HUES6 (cell line): ENCODE measurements around the gene ITGA2.

Source experiments
- H3K27ac ChIP-seq: 2 replicates; pipeline ENCODE4 v1.7.0; 2013; ENCODE audit warnings: low read depth, mild to moderate bottlenecking, low read length, inconsistent platforms
- H3K27me3 ChIP-seq: 2 replicates; pipeline ENCODE4 v1.6.1; 2013; ENCODE audit warnings: low read length; ENCODE audit not compliant: control insufficient read depth, insufficient read depth
- H3K36me3 ChIP-seq: 2 replicates; pipeline ENCODE4 v1.6.1; 2013; ENCODE audit warnings: low read length; ENCODE audit not compliant: control insufficient read depth, insufficient read depth
- H3K4me1 ChIP-seq: 2 replicates; pipeline ENCODE4 v1.6.1; 2013; ENCODE audit warnings: low read length; ENCODE audit not compliant: control insufficient read depth, insufficient read depth
- H3K4me3 ChIP-seq: 2 replicates; pipeline ENCODE4 v1.5.1; 2013; ENCODE audit warnings: low read depth, low read length
- H3K9ac ChIP-seq: one replicate; pipeline ENCODE4 v1.6.1; 2013; ENCODE audit warnings: mild to moderate bottlenecking, low read length
- H3K9me3 ChIP-seq: 2 replicates; pipeline ENCODE4 v1.6.1; 2013; ENCODE audit warnings: low read depth, low read length; ENCODE audit not compliant: control insufficient read depth, insufficient read depth

Gene ITGA2

DNA sequence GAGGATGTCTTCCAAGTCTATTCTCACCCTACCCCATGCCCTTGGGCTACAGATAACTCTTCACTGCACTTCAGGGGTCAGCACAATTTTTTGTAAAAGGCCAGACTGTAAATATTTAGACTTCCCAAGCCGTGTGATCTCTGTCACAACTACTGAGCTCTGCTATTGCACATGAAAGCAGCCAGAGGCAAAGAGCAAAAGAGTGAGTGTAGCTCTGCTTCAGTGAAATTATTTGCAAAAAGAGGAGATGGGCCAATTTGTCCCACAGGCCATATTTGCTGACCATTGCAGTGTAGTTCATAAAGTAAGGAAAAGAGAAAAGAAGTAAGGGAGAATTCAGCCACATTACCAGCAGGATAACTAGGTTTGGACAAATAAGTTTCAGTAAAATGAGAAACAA lies 127.4 kb downstream of the ITGA2 start:
- Histone ChIP-seq H3K4me3 (no peak overlapping the region), H3K9ac (no peak overlapping the region), H3K27ac (no peak overlapping the region), H3K4me1 (0 out of 2 replicates have a peak, but pooled peaks cover 4% of the 10 kb centered on the region), H3K36me3 (no peaks in the 10 kb centered on the region), H3K9me3 (0 out of 2 replicates have a peak, but pooled peaks cover 2% of the 10 kb centered on the region), H3K27me3 (no peaks in the 10 kb centered on the region)

DNA sequence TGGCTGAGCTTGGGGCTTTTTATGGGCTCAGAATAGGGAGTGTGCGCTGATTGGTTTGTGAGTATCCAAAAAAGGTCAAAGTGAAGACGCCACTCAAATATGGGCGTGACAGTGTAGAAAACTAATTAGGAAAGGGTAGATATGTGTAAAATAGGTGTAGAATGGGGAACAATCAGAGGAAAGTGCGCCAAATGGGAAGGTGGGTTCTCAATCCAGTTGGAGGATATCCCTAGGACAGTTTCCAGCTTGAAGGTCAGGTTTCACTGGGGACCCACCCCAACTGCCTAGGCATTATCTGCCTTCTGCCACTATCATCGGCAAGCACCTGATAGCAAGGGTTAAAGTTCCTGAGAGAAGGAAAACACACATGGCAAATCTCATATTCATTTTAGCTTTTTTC lies 129.7 kb downstream of the ITGA2 start:
- Histone ChIP-seq H3K9ac (no peak overlapping the region), H3K4me3 (no peak overlapping the region), H3K4me1 (0 out of 2 replicates have a peak, but pooled peaks cover 4% of the 10 kb centered on the region), H3K9me3 (no peaks in the 10 kb centered on the region), H3K27me3 (no peaks in the 10 kb centered on the region), H3K36me3 (no peaks in the 10 kb centered on the region), H3K27ac (no peak overlapping the region)

DNA sequence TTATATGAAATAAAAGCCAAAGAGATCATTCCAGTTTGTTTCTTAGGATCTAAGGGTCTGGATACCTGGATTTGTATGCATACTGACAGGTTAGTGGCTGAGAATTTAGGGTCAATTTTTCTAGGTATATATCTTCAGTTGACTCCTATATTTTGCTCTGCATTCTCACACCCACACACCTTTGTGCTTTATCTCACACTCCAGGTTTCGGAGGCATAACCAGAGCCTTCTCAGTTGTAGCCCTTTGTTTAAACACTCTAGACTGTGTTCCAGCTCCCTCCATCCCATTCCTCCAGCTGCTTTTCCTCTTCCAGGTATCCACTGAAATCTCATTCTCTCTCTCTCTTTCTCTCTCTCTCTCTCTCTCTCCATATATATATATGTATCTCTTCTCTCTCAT lies 131.0 kb downstream of the ITGA2 start:
- no peak overlapping the region for H3K9ac ChIP-seq

DNA sequence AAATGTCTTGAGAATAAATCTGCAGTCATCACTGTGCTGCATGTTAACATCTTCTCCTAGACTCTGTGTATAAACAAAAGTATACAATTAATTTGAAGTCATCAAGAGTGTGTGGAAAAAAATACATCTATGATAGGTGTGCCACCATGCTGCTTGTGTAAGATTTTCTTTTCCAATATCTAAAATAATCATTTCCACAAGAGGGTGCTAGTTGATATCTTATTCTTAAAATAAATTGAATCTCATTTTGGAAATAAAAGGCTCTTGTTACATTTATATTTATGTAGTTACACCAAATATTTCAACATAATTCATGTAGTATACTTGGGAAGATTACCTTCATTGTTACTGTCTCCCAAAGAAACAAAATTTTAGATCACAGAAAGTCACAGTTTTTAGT lies 134.6 kb downstream of the ITGA2 start:
- H3K9ac ChIP-seq = no peak overlapping the region
- no peaks in the 10 kb centered on the region for H3K27me3 ChIP-seq
- H3K36me3 ChIP-seq = no peaks in the 10 kb centered on the region
- no peak overlapping the region for H3K27ac ChIP-seq
- no peaks in the 10 kb centered on the region for H3K9me3 ChIP-seq
- H3K4me1 ChIP-seq = no peaks in the 10 kb centered on the region
- no peak overlapping the region for H3K4me3 ChIP-seq

More for the DNA sequence above, 131.0 kb downstream of the ITGA2 start:
- H3K27ac ChIP-seq = no peak overlapping the region
- no peaks in the 10 kb centered on the region for H3K9me3 ChIP-seq
- H3K36me3 ChIP-seq = no peaks in the 10 kb centered on the region
- no peaks in the 10 kb centered on the region for H3K4me1 ChIP-seq
- H3K27me3 ChIP-seq = no peaks in the 10 kb centered on the region
- no peak overlapping the region for H3K4me3 ChIP-seq

DNA sequence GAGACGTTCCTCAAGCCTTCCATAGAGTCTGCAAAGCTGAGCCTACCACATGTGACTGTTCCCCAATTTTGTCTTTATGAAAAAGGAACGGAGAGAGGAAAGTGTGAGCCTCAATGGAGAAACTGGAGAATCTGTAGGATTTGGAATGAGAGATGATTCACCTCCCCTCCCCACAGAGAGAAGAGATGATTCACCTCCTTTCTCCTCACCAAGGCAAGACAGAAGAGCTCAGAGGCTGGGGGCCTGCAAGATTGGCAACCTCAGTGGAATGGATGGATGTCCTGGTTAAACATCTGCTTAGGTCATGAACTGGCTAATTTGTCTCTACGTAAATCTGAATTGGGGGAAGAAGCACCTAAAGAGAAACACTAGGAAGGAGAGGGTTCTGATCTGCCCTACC lies 137.4 kb downstream of the ITGA2 start:
- H3K9me3 ChIP-seq = no peaks in the 10 kb centered on the region

DNA sequence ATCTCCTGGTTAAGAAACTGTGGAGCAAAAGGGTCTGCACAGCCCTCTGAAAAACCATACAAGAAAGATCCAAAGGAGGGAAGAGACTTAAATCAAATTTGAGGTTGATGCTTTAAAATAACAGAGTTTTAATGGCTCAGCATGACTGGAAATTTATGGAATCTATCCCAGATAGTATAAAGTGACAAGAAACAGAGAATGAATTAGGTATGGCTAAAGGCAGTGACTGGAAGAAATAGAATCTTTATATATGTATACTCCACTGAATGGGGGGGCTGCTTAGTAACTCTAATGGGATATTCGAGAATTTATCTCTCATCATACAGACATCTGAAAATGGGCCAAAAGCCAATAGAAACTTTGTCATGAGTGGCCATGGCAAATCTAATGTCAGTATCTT lies 138.0 kb downstream of the ITGA2 start:
- Histone ChIP-seq H3K9ac (no peak overlapping the region), H3K4me3 (no peak overlapping the region), H3K4me1 (no peaks in the 10 kb centered on the region), H3K9me3 (no peaks in the 10 kb centered on the region), H3K27ac (no peak overlapping the region), H3K27me3 (no peaks in the 10 kb centered on the region), H3K36me3 (no peaks in the 10 kb centered on the region)

More for the DNA sequence above, 137.4 kb downstream of the ITGA2 start:
- Histone ChIP-seq H3K4me3 (no peak overlapping the region), H3K27me3 (no peaks in the 10 kb centered on the region), H3K9ac (no peak overlapping the region), H3K36me3 (no peaks in the 10 kb centered on the region), H3K27ac (no peak overlapping the region), H3K4me1 (no peaks in the 10 kb centered on the region)

DNA sequence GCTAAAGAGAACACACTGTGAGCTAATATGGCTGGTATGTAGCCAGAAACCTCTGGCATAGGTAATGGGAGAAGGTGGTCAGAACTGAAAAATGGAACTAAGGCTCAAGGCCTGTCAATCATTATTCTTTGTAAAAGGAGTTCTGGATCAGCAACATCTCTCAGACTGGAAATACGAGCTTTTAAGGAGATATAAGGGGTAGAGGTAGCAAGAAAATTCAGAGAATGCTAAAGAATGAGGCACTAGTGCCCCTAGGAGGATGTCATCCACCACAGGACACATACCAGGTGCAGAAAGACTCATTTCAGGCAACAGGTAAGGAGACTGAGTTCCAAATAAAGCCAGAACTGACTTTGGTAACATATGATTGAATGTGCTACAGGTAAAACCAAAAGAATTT lies 139.3 kb downstream of the ITGA2 start:
- Histone ChIP-seq H3K27me3 (no peaks in the 10 kb centered on the region), H3K4me3 (no peak overlapping the region), H3K36me3 (no peaks in the 10 kb centered on the region), H3K9ac (no peak overlapping the region), H3K4me1 (no peaks in the 10 kb centered on the region), H3K27ac (no peak overlapping the region), H3K9me3 (no peaks in the 10 kb centered on the region)

DNA sequence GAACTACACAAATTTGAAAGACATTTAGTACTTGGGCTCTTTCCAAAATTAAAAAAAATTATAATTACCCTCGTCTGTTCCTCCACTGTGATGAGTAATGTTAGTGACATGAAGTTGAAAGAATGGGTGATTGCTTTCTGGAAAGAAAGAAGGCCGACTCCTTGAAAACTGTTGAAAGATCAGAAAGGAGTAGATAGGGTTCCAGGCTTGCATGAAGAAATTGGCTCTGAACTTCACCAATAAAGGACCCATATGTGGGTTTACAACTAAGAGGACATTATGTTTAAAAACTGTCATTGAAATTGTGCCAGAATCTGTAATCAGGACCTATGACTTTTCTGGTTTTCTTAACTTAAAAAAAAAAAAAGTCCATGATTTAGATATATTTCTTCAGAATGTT lies 141.1 kb downstream of the ITGA2 start:
- Histone ChIP-seq H3K9ac (no peak overlapping the region), H3K4me1 (no peaks in the 10 kb centered on the region), H3K27ac (no peak overlapping the region), H3K9me3 (no peaks in the 10 kb centered on the region), H3K4me3 (no peak overlapping the region), H3K36me3 (no peaks in the 10 kb centered on the region), H3K27me3 (no peaks in the 10 kb centered on the region)

DNA sequence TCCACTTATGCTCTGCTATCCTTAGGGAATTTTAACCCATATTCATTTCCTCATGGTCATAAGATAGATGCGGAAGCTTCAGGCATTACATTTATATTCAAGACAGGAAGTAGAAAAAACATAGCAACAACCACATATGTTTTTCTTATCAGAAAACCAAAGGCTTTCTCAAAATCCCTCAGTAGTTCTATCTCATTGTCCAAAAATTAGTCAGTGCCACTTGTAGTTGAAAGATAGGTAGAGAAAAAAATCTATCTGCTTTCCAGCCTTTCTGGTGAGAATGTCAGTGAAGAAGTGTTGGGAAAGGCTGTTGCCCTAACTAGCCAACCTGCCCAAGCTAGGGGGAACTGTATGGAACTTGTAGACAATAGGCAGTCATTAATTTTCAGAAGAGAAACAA lies 143.9 kb downstream of the ITGA2 start:
- H3K27me3 ChIP-seq = no peaks in the 10 kb centered on the region
- H3K9ac ChIP-seq = no peak overlapping the region
- no peaks in the 10 kb centered on the region for H3K36me3 ChIP-seq
- H3K27ac ChIP-seq = no peak overlapping the region
- no peaks in the 10 kb centered on the region for H3K4me1 ChIP-seq
- no peaks in the 10 kb centered on the region for H3K9me3 ChIP-seq
- H3K4me3 ChIP-seq = no peak overlapping the region
